Right atrium auricular region (tissue), 2 donors: ENCODE data around the gene PHOX2A. TPM values are rescaled to one million over a fixed set of nuclear protein-coding genes. Genes with fewer than 3 reads are reported as not detected.

Experiments
- DNase-seq: peaks from one replicate; pipeline ENCODE4 v3.0.0-alpha.2; 2019; ENCODE audit warnings: low spot score
- H3K27ac ChIP-seq, 2 donors: fragments of 200-600 bp; sonication (generic); 1 replicate in 1 of 2; 2 replicates in 1 of 2; pipeline ENCODE4 v1.5.1; 2016 to 2019
- H3K27me3 ChIP-seq, 2 donors: fragments of 200-600 bp; sonication (generic); one replicate each; pipeline versions ENCODE4 v1.5.1 to v1.6.0; 2017 to 2019
- H3K36me3 ChIP-seq: fragments of 200-600 bp; sonication (generic); one replicate; pipeline ENCODE4 v1.5.1; 2016
- H3K4me1 ChIP-seq, 2 donors: fragments of 200-600 bp; sonication (generic); one replicate each; pipeline versions ENCODE4 v1.5.1 to v1.6.0; 2017 to 2019
- H3K4me3 ChIP-seq, 2 donors: fragments of 200-600 bp; sonication (generic); 1 replicate in 1 of 2; 2 replicates in 1 of 2; pipeline ENCODE4 v1.5.1; 2017 to 2019; ENCODE audit warnings: mild to moderate bottlenecking in 1 of 2, moderate library complexity in 1 of 2
- H3K9me3 ChIP-seq, 2 donors: fragments of 200-600 bp; sonication (generic); one replicate each; pipeline ENCODE4 v1.5.1; 2019
- CTCF ChIP-seq, 2 donors: fragments of 200-600 bp; sonication (generic); IDR thresholded peaks; one replicate each; pipeline ENCODE4 v1.5.1; 2019; ENCODE audit warnings: antibody characterized with exemption in 2 of 2
- total RNA-seq, 2 donors: library from RNA; depleted of rRNA; stranded (reverse); fragments of >200 nt; gene quantifications; one replicate each; pipeline ENCODE4 v1.1.0, GENCODE V29; 2016

Gene PHOX2A
- total RNA-seq, 2 donors from 2014 or later: not detected

- no peak for DNase-seq
- no peaks in the 10 kb centered on the region for H3K27me3 ChIP-seq
- H3K4me1 ChIP-seq: peaks cover 0 to 33% of the 10 kb centered on the region in 2 donors
- H3K9me3 ChIP-seq: no peaks in the 10 kb centered on the region
- H3K4me3 ChIP-seq: no peak overlapping the region
- no peak overlapping the region for H3K27ac ChIP-seq
- H3K36me3 ChIP-seq: peaks cover 71% of the 10 kb centered on the region
- no peak for TF ChIP-seq CTCF (IDR thresholded peaks at IDR 0.05)
Observed at GRCh38 chr11:72235351-72236057, 8.5 kb downstream of the PHOX2A start.

GRCh38 chr11:72234920-72235319, 9.1 kb downstream of the PHOX2A start:
- H3K9me3 ChIP-seq: no peaks in the 10 kb centered on the region
- H3K4me1 ChIP-seq: peaks cover 0 to 28% of the 10 kb centered on the region in 2 donors
- no peak overlapping the region for H3K27ac ChIP-seq
- no peak overlapping the region for H3K4me3 ChIP-seq
- H3K27me3 ChIP-seq: no peaks in the 10 kb centered on the region
- no peak for TF ChIP-seq CTCF (IDR thresholded peaks at IDR 0.05)
- peaks cover 77% of the 10 kb centered on the region for H3K36me3 ChIP-seq
- DNase-seq: no peak

GRCh38 chr11:72234514-72234830, 9.5 kb downstream of the PHOX2A start:
- no peak for TF ChIP-seq CTCF (IDR thresholded peaks at IDR 0.05)
- peaks cover 82% of the 10 kb centered on the region for H3K36me3 ChIP-seq
- no peaks in the 10 kb centered on the region for H3K9me3 ChIP-seq
- H3K4me3 ChIP-seq: no peak overlapping the region
- DNase-seq: no peak
- no peak overlapping the region for H3K27ac ChIP-seq
- H3K4me1 ChIP-seq: peaks cover 0 to 24% of the 10 kb centered on the region in 2 donors
- H3K27me3 ChIP-seq: no peaks in the 10 kb centered on the region

- H3K36me3 ChIP-seq: peaks cover 87% of the 10 kb centered on the region
- peaks cover 0 to 19% of the 10 kb centered on the region in 2 donors for H3K4me1 ChIP-seq
- no peaks in the 10 kb centered on the region for H3K27me3 ChIP-seq
- DNase-seq: no peak
- no peak for TF ChIP-seq CTCF (IDR thresholded peaks at IDR 0.05)
- H3K4me3 ChIP-seq: no peak overlapping the region
- H3K9me3 ChIP-seq: no peaks in the 10 kb centered on the region
- no peak overlapping the region for H3K27ac ChIP-seq
Observed at GRCh38 chr11:72233773-72234513, 10.0 kb downstream of the PHOX2A start.

GRCh38 chr11:72233056-72233772, 10.8 kb downstream of the PHOX2A start:
- Histone ChIP-seq H3K36me3 (peaks cover 94% of the 10 kb centered on the region), H3K27me3 (no peaks in the 10 kb centered on the region), H3K4me3 (no peak overlapping the region), H3K4me1 (peaks cover 0 to 12% of the 10 kb centered on the region in 2 donors), H3K9me3 (no peaks in the 10 kb centered on the region), H3K27ac (no peak overlapping the region)
- TF ChIP-seq CTCF (IDR thresholded peaks at IDR 0.05): no peak
- DNase-seq: no peak
